ENCODE results near the gene LPIN3. TPM values are rescaled to one million over a fixed set of nuclear protein-coding genes. Genes with fewer than 3 reads are reported as not detected.

Gene LPIN3
- total RNA-seq, 2 experiments from 2014 or later: 1.9 to 2.4 TPM

DNA sequence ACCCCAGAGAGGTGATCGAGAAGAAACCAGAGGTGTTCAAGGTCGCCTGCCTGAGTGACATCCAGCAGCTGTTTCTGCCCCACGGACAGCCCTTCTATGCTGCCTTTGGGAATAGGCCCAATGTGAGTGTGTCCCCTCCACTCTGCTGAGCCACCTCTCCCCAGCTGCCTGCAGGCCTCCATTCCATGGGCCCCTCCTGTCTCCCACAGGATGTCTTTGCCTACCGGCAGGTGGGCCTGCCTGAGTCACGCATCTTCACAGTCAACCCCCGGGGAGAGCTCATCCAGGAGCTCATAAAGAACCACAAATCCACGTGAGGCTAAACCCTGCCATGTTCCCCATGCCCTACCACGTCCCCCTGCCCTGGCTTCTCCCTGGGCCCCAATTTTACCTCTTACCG, 17.6 kb downstream of the LPIN3 start:
- no peak overlapping the region for H3K27ac Mint-ChIP-seq
- H3K4me3 Mint-ChIP-seq: no peak overlapping the region
- H3K4me1 Mint-ChIP-seq (ENCODE audit: low read depth): no peaks in the 10 kb centered on the region
- no peak for DNase-seq
- Histone ChIP-seq H3K4me3 (ENCODE audit: low read length) (no peak overlapping the region), H3K4me1 (ENCODE audit: insufficient read depth, low read length) (no peaks in the 10 kb centered on the region), H3K27me3 (ENCODE audit: control insufficient read depth in 1 of 2, insufficient read depth in 2 of 2, low read length in 2 of 2) (no peaks in the 10 kb centered on the region), H3K27ac (ENCODE audit: low read depth in 1 of 2, low read length in 2 of 2) (no peak overlapping the region), H3K9me3 (ENCODE audit: control insufficient read depth in 1 of 2, insufficient read depth in 1 of 2, low read length in 2 of 2) (no peaks in the 10 kb centered on the region), H3K36me3 (ENCODE audit: insufficient read depth, low read length) (no peaks in the 10 kb centered on the region)
- H3K27me3 Mint-ChIP-seq: no peaks in the 10 kb centered on the region
- POLR2A ChIA-PET: no interaction called here
- no peaks in the 10 kb centered on the region for H3K9me3 Mint-ChIP-seq
- no peaks in the 10 kb centered on the region for H3K36me3 Mint-ChIP-seq (ENCODE audit: low read depth)
- ATAC-seq (ENCODE audit: poor library complexity): no peak
- TF ChIP-seq, protein P1, sequence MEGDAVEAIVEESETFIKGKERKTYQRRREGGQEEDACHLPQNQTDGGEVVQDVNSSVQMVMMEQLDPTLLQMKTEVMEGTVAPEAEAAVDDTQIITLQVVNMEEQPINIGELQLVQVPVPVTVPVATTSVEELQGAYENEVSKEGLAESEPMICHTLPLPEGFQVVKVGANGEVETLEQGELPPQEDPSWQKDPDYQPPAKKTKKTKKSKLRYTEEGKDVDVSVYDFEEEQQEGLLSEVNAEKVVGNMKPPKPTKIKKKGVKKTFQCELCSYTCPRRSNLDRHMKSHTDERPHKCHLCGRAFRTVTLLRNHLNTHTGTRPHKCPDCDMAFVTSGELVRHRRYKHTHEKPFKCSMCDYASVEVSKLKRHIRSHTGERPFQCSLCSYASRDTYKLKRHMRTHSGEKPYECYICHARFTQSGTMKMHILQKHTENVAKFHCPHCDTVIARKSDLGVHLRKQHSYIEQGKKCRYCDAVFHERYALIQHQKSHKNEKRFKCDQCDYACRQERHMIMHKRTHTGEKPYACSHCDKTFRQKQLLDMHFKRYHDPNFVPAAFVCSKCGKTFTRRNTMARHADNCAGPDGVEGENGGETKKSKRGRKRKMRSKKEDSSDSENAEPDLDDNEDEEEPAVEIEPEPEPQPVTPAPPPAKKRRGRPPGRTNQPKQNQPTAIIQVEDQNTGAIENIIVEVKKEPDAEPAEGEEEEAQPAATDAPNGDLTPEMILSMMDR (IDR thresholded peaks at IDR 0.05): no peak
- intact Hi-C loops (cut with DNase I, micrococcal nuclease): no loop called here
- CTCF ChIA-PET: interaction anchor here (0.6 kb wide), 1 partner anchor 359 kb away, joined by 3 read pairs; no protein-coding TSS in a partner anchor

DNA sequence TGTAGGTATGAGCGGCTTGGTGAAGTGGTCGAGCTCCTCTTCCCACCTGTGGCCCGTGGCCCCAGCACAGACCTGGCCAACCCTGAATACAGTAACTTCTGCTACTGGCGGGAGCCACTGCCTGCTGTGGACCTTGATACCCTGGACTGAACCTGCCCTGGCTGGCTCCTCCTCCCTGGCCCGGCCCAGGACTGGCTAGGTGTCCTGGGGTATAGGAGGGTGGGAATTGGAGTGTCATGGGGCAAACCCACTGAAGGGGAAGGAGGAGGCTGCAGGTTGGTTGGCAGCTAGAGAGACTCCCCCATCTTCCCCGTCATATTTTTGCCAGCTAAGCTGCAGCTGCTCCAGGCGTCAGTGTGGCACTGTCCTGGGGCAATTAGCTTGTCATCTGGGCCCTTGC, 18.1 kb downstream of the LPIN3 start:
- Mint-ChIP-seq H3K36me3 (ENCODE audit: low read depth) (no peaks in the 10 kb centered on the region), H3K27ac (no peak overlapping the region), H3K27me3 (no peaks in the 10 kb centered on the region), H3K9me3 (no peaks in the 10 kb centered on the region), H3K4me3 (no peak overlapping the region), H3K4me1 (ENCODE audit: low read depth) (no peaks in the 10 kb centered on the region)
- no peaks in the 10 kb centered on the region for H3K36me3 ChIP-seq (ENCODE audit: insufficient read depth, low read length)
- intact Hi-C loops (cut with DNase I, micrococcal nuclease): no loop called here
- no peak overlapping the region for H3K27ac ChIP-seq (ENCODE audit: low read depth in 1 of 2, low read length in 2 of 2)
- H3K4me3 ChIP-seq (ENCODE audit: low read length): no peak overlapping the region
- no peaks in the 10 kb centered on the region for H3K4me1 ChIP-seq (ENCODE audit: insufficient read depth, low read length)
- no peaks in the 10 kb centered on the region for H3K9me3 ChIP-seq (ENCODE audit: control insufficient read depth in 1 of 2, insufficient read depth in 1 of 2, low read length in 2 of 2)
- ATAC-seq (ENCODE audit: poor library complexity): no peak
- H3K27me3 ChIP-seq (ENCODE audit: control insufficient read depth in 1 of 2, insufficient read depth in 2 of 2, low read length in 2 of 2): no peaks in the 10 kb centered on the region
- ChIA-PET POLR2A (no interaction called here), CTCF (interaction anchor here (0.6 kb wide), 1 partner anchor 360 kb away, joined by 3 read pairs; no protein-coding TSS in a partner anchor)
- TF ChIP-seq, protein P1 (IDR thresholded peaks at IDR 0.05): no peak
- DNase-seq: no peak

DNA sequence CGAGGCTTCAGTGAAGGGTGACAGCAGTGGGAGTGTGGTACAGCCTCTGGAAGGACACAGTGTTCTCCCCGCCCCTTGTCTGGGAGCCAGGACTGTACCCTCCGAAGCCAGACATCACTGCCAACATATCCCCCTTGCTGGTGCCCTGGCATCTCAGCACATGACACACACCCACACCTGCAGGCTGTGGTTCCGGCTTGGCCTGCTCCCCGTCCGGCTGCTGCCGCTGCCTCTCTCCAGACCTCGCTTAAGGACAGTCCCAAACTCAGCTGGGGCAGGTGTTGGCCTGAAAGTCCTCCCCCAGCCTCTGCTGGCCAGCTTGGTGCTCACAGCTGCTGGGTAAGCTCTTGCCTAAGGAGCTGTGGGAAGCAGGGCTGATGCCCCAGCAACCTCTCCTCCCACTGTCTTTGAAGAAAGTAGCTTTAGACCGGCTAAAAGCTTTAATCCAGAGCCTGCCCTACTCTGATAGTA, 19.0 kb downstream of the LPIN3 start:
- POLR2A ChIA-PET: no interaction called here
- DNase-seq (no peak), ATAC-seq (ENCODE audit: poor library complexity) (no peak)
- Mint-ChIP-seq H3K9me3 (no peaks in the 10 kb centered on the region), H3K27me3 (peaks cover 2% of the 10 kb centered on the region), H3K36me3 (ENCODE audit: low read depth) (no peaks in the 10 kb centered on the region), H3K27ac (no peak overlapping the region), H3K4me1 (ENCODE audit: low read depth) (no peaks in the 10 kb centered on the region), H3K4me3 (no peak overlapping the region)
- no peaks in the 10 kb centered on the region for H3K4me1 ChIP-seq (ENCODE audit: insufficient read depth, low read length)
- CTCF ChIA-PET: no interaction called here
- no peaks in the 10 kb centered on the region for H3K36me3 ChIP-seq (ENCODE audit: insufficient read depth, low read length)
- TF ChIP-seq, protein P1 (IDR thresholded peaks at IDR 0.05): no peak
- H3K27ac ChIP-seq (ENCODE audit: low read depth in 1 of 2, low read length in 2 of 2): no peak overlapping the region
- intact Hi-C loops (cut with DNase I, micrococcal nuclease): no loop called here
- no peak overlapping the region for H3K4me3 ChIP-seq (ENCODE audit: low read length)
- H3K9me3 ChIP-seq (ENCODE audit: control insufficient read depth in 1 of 2, insufficient read depth in 1 of 2, low read length in 2 of 2): no peaks in the 10 kb centered on the region
- H3K27me3 ChIP-seq (ENCODE audit: control insufficient read depth in 1 of 2, insufficient read depth in 2 of 2, low read length in 2 of 2): peaks cover 0 to 3% of the 10 kb centered on the region in 2 experiments
